IPS-20b (cell line): ENCODE results near the gene RERE.

Experiments
- H3K27ac ChIP-seq: one replicate; pipeline ENCODE4 v1.5.1; 2013; ENCODE audit warnings: low read length
- H3K27me3 ChIP-seq: 2 replicates; pipeline ENCODE4 v1.6.1; 2013; ENCODE audit warnings: mild to moderate bottlenecking, low read length, inconsistent platforms; ENCODE audit not compliant: insufficient read depth
- H3K36me3 ChIP-seq: 2 replicates; pipeline ENCODE4 v1.6.1; 2013; ENCODE audit warnings: low read depth, mild to moderate bottlenecking, inconsistent platforms, low read length, moderate library complexity; ENCODE audit not compliant: insufficient read depth
- H3K4me1 ChIP-seq: 2 replicates; pipeline ENCODE4 v1.6.1; 2013; ENCODE audit warnings: mild to moderate bottlenecking, control low read depth, inconsistent platforms, low read length, moderate library complexity; ENCODE audit not compliant: insufficient read depth
- H3K4me3 ChIP-seq: 2 replicates; pipeline ENCODE4 v1.5.1; 2013; ENCODE audit warnings: mild to moderate bottlenecking, low read length, inconsistent platforms
- H3K9ac ChIP-seq: 2 replicates; pipeline ENCODE4 v1.6.1; 2013; ENCODE audit warnings: low read depth, mild to moderate bottlenecking, inconsistent platforms, low read length, moderate library complexity
- H3K9me3 ChIP-seq: 2 replicates; pipeline ENCODE4 v1.6.1; 2013; ENCODE audit warnings: mild to moderate bottlenecking, low read depth, low read length, inconsistent platforms; ENCODE audit not compliant: insufficient read depth

The RERE gene

DNA sequence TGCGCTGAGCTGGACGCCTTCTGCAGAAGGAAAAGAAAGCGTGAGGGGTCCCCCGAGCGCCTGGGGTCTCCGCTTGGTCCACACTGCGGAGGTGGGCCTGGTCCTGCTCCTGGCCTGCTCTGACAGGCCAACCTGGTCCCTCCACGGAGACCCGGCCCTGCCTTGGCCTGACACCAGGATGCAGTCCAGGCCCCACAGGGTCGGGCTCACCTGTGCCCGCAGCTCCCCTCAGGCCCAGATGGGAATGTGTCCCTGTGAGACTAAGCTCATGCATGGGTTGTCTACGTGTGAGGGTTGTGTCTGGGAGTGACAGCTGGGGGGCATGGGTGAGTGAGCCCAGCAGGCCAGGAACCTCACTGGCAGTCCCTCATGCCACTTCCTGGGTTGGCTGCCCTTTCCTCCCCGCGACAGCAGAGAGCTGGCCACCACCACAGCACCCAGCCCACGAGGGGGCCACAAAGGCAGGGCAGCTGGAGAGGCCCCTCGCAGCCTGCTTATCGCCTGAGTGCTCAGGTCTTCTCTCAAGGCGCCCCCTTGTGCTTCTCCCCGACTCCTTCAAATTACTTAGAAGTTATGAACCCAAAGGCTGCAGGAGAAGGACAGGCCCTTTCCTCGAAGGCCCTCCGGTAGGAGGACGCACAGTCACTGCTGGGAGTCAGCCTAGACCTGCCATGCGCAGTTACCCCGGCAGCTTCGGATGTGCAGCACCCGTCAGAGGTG, 458.4 kb downstream of the RERE start:
- Histone ChIP-seq H3K4me1 (no peaks in the 10 kb centered on the region), H3K36me3 (peaks cover 89% of the 10 kb centered on the region), H3K9ac (no peak overlapping the region), H3K4me3 (no peak overlapping the region), H3K9me3 (no peaks in the 10 kb centered on the region), H3K27ac (no peak overlapping the region), H3K27me3 (no peaks in the 10 kb centered on the region)

DNA sequence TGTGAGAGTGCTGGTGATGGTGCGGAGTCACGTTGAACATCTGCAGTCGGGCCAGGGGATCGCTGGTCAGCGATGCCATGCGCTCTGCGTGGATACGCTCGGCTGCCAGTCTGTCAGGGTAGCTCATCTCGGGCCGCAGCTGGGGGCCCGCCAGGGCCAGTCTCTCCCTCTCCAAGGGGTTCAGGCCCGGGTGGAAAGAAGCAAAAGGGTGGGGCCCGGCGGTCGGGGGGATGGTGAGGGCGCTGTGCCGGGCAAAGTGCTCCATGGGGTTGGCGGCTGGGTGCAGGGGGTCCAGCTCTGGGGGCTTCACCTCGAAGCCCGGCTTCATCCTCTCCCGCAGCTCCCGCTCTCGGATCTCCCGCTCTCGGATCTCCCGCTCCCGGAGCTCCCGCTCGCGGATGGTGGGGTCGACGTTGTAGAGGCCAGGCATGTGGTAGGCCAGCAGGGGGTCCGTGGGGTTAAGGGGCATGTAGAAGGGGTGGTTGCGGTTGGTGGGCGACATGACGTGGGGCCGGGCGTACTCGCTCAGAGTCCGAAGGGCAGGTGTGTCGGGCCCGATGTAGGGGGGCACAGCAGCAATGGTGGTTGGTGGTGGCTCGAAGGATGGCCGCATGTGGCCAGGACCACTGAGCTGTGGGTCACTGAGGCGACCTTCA, 459.1 kb downstream of the RERE start:
- Histone ChIP-seq H3K4me1 (no peaks in the 10 kb centered on the region), H3K36me3 (peaks cover 89% of the 10 kb centered on the region), H3K4me3 (no peak overlapping the region), H3K9ac (no peak overlapping the region), H3K9me3 (no peaks in the 10 kb centered on the region), H3K27me3 (no peaks in the 10 kb centered on the region), H3K27ac (no peak overlapping the region)

- peaks cover 86% of the 10 kb centered on the region for H3K36me3 ChIP-seq
- H3K27ac ChIP-seq, result no peak overlapping the region
- no peaks in the 10 kb centered on the region for H3K4me1 ChIP-seq
These were observed 459.9 kb downstream of the RERE start for GRCh38 chr1:8357329-8358101.

DNA sequence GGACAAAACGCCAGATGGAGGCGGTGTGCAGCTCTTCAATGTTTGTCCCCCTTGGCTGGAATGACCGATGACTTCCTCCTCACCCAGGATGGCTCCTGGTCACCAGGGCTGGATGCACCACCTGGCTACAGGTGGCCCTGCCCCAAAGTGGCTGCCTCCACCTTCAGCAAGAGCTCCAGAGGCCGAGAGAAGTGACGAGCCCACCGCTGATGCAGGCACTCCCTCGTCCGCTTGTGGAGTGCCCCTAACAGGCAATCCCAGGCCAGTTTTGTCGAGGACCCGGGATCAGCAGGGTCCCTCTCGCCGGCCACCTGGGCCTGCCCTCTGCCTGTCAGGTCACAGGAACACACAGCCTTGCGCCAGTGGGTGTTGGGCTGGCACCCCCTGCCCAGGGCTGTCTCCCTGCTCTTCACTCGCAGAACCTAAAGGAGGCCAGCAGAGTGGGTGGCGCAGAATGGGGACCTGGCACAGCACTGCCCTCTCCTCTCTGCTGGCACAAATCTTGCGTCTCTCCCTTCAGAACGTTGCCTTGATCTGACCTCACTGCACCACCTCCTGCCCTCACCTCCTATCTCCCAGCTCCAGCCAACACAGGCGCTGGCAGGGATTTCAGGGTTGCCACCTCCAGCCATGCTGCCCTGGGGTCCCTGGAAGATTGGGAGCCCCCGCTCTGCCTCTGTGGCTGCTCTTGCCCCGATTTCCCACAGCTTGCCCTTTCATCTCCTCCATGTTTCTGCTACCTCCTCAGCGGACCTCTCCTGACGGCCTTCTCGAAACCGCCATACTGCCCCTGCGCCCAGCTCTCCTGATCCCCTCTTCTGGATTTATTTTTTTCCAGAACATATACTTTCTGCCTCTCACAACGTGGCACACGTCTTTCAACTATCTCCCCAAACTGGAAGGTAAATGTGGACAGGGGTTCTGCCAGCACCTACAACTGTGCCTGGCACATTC, 460.9 kb downstream of the RERE start:
- Histone ChIP-seq H3K27ac (no peak overlapping the region), H3K9me3 (no peaks in the 10 kb centered on the region), H3K36me3 (peaks cover 76% of the 10 kb centered on the region), H3K9ac (no peak overlapping the region), H3K4me3 (no peak overlapping the region), H3K27me3 (no peaks in the 10 kb centered on the region), H3K4me1 (no peaks in the 10 kb centered on the region)

More at GRCh38 chr1:8357329-8358101, 459.9 kb downstream of the RERE start:
- no peak overlapping the region for H3K4me3 ChIP-seq
- H3K27me3 ChIP-seq, result no peaks in the 10 kb centered on the region
- H3K9me3 ChIP-seq, result no peaks in the 10 kb centered on the region
- H3K9ac ChIP-seq, result no peak overlapping the region

GRCh38 chr1:8355439-8356255, 461.8 kb downstream of the RERE start:
- H3K9ac ChIP-seq, result no peak overlapping the region
- peaks cover 69% of the 10 kb centered on the region for H3K36me3 ChIP-seq
- H3K9me3 ChIP-seq, result no peaks in the 10 kb centered on the region
- no peaks in the 10 kb centered on the region for H3K4me1 ChIP-seq
- H3K4me3 ChIP-seq, result no peak overlapping the region
- no peaks in the 10 kb centered on the region for H3K27me3 ChIP-seq
- no peak overlapping the region for H3K27ac ChIP-seq

DNA sequence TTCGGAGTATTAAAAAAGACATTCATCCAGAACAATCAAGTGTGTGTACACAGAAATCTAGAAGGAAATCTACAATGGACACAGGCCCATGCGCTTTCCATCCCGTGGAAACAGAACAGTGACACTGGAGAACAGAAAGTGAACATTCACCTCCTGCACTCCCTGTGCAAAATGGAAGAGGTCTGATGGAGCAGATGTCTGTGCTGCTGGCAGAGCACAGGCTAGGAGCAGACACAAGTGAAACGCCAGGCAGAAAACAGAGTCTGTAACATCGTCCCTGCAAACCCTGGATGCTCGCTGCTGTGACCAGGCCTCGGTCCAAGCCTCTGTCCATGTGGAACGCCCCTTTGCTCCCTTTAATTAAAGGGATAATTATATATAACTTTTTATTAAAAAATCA, 463.4 kb downstream of the RERE start:
- Histone ChIP-seq H3K27ac (no peak overlapping the region), H3K36me3 (peaks cover 61% of the 10 kb centered on the region)

GRCh38 chr1:8352886-8353785, 464.3 kb downstream of the RERE start:
- Histone ChIP-seq H3K9me3 (no peaks in the 10 kb centered on the region), H3K9ac (no peak overlapping the region), H3K4me3 (no peak overlapping the region), H3K27ac (no peak overlapping the region), H3K4me1 (no peaks in the 10 kb centered on the region), H3K36me3 (peaks cover 52% of the 10 kb centered on the region), H3K27me3 (no peaks in the 10 kb centered on the region)

More for the DNA sequence above, 463.4 kb downstream of the RERE start:
- no peaks in the 10 kb centered on the region for H3K27me3 ChIP-seq
- no peaks in the 10 kb centered on the region for H3K9me3 ChIP-seq
- no peak overlapping the region for H3K4me3 ChIP-seq
- no peaks in the 10 kb centered on the region for H3K4me1 ChIP-seq
- H3K9ac ChIP-seq, result no peak overlapping the region

- Histone ChIP-seq H3K4me1 (no peaks in the 10 kb centered on the region), H3K27me3 (no peaks in the 10 kb centered on the region), H3K9me3 (no peaks in the 10 kb centered on the region), H3K9ac (no peak overlapping the region), H3K4me3 (no peak overlapping the region), H3K27ac (no peak overlapping the region), H3K36me3 (peaks cover 45% of the 10 kb centered on the region)
These were observed 465.0 kb downstream of the RERE start for GRCh38 chr1:8352471-8352845.

DNA sequence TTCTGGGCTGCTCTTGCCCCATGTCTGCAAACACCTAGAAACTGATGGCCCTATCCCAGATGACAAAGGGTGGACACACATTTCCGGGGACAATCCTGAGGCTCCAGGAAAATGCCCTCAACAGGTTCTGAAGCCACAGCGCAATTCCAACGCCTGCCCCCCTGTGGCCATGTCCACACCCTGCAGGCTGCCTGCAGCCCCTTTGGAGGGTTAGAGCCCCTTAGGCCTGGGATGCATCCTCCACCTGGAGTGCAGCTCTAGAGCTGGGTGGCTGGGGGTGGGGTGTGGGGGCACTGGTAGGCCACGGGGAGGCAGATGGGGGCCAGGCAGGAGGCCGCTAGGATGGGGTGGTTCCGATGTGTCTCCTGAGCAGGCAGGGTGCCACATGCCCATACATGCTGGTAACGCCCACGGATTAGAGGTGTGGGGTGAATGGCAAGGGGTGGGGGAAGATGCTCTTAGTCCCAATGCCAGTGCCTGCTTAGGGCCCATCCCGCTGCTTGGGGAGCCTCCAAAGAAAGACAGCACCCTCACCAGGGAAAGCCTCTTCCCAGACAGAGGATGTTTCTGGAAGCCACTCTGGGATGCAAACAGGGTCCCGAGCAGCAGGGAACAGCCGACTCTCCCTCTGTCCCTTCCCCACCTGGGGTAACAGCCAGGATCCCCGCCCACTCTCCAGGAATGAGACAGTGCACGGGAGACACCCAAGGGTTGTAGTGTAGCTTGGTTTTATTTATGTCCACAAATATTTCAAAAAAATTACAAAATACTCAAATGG, 465.6 kb downstream of the RERE start:
- no peak overlapping the region for H3K27ac ChIP-seq
- H3K4me3 ChIP-seq, result no peak overlapping the region
- no peaks in the 10 kb centered on the region for H3K9me3 ChIP-seq
- no peak overlapping the region for H3K9ac ChIP-seq
- H3K36me3 ChIP-seq, result peaks cover 39% of the 10 kb centered on the region
- no peaks in the 10 kb centered on the region for H3K27me3 ChIP-seq
- H3K4me1 ChIP-seq, result no peaks in the 10 kb centered on the region
